HepG2 (cell line): ENCODE measurements around the gene SNRNP25.

Experiments used
- CCDC6 ChIP-seq: sonication (generic); formaldehyde crosslinking; IDR thresholded peaks from 2 replicates; pipeline ENCODE4 v1.8.1; 2022; ENCODE audit warnings: mild to moderate bottlenecking, missing genetic modification reagents, moderate library complexity
- MIXL1 ChIP-seq: IDR thresholded peaks from 2 replicates; pipeline ENCODE4 v1.6.1; 2016
- NFE2 ChIP-seq: sonication (generic); formaldehyde crosslinking; IDR thresholded peaks from 2 replicates; pipeline ENCODE4 v1.4.0; 2020; ENCODE audit warnings: missing genetic modification reagents
- PAXIP1 ChIP-seq: sonication (generic); formaldehyde crosslinking; conservative IDR thresholded peaks from 2 replicates; pipeline ENCODE4 v1.4.0; 2020; ENCODE audit warnings: mild to moderate bottlenecking, missing genetic modification reagents, moderate library complexity
- POLR2A ChIP-seq, 2 experiments: IDR thresholded peaks; 2 replicates each; pipeline ENCODE4 v1.6.1; 2011; ENCODE audit warnings: low read depth in 2 of 2, low read length in 2 of 2, mild to moderate bottlenecking in 1 of 2, moderate library complexity in 1 of 2; ENCODE audit not compliant: insufficient read depth in 1 of 2
- RELA ChIP-seq: sonication (generic); formaldehyde crosslinking; IDR thresholded peaks from 2 replicates; pipeline ENCODE4 v1.4.0; 2020; ENCODE audit warnings: missing genetic modification reagents
- TGIF2 ChIP-seq: IDR thresholded peaks from 2 replicates; pipeline ENCODE4 v1.6.1; 2016; ENCODE audit warnings: control low read depth, missing compliant biosample characterization
- ZFP36 ChIP-seq: fragments of 150-350 bp; IDR thresholded peaks from 2 replicates; pipeline ENCODE4 v1.6.1; 2018; ENCODE audit warnings: borderline replicate concordance, low read length, low read depth; ENCODE audit not compliant: partially characterized antibody
- ZNF24 ChIP-seq: fragments of 450-650 bp; IDR thresholded peaks from 2 replicates; pipeline ENCODE4 v1.6.1; 2017; ENCODE audit warnings: antibody characterized with exemption, mild to moderate bottlenecking
- ZNF354B ChIP-seq: sonication (generic); formaldehyde crosslinking; IDR thresholded peaks from 2 replicates; pipeline ENCODE4 v1.8.0; 2022; ENCODE audit warnings: mild to moderate bottlenecking, missing genetic modification reagents
- ZNF784 ChIP-seq: sonication (generic); formaldehyde crosslinking; IDR thresholded peaks from 2 replicates; pipeline ENCODE4 v1.5.1; 2020; ENCODE audit warnings: missing genetic modification reagents, mild to moderate bottlenecking, borderline replicate concordance
- TF ChIP-seq, protein P1 (sequence below): sonication (generic); formaldehyde crosslinking; IDR thresholded peaks from 2 replicates; pipeline ENCODE4 v1.5.0; 2020; ENCODE audit warnings: mild to moderate bottlenecking, missing genetic modification reagents, moderate library complexity
- TF ChIP-seq, protein P2 (sequence below): IDR thresholded peaks from 2 replicates; pipeline ENCODE4 v1.6.1; 2016; ENCODE audit warnings: low read depth, control low read depth

GRCh38 chr16:71210-71539 lies 17.5 kb downstream of the SNRNP25 start:
- TF ChIP-seq, protein P1, sequence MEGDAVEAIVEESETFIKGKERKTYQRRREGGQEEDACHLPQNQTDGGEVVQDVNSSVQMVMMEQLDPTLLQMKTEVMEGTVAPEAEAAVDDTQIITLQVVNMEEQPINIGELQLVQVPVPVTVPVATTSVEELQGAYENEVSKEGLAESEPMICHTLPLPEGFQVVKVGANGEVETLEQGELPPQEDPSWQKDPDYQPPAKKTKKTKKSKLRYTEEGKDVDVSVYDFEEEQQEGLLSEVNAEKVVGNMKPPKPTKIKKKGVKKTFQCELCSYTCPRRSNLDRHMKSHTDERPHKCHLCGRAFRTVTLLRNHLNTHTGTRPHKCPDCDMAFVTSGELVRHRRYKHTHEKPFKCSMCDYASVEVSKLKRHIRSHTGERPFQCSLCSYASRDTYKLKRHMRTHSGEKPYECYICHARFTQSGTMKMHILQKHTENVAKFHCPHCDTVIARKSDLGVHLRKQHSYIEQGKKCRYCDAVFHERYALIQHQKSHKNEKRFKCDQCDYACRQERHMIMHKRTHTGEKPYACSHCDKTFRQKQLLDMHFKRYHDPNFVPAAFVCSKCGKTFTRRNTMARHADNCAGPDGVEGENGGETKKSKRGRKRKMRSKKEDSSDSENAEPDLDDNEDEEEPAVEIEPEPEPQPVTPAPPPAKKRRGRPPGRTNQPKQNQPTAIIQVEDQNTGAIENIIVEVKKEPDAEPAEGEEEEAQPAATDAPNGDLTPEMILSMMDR (CRISPR knock-in tag) = no peak
- TF ChIP-seq ZNF24 (no peak), MIXL1 (no peak), PAXIP1 (CRISPR knock-in tag) (no peak), ZNF354B (CRISPR knock-in tag) (no peak), RELA (CRISPR knock-in tag) (no peak), NFE2 (CRISPR knock-in tag) (no peak), ZNF784 (CRISPR knock-in tag) (no peak), CCDC6 (CRISPR knock-in tag) (no peak), ZFP36 (no peak), POLR2A (IDR thresholded peaks at IDR 0.05; ENCODE audit: insufficient read depth in 1 of 2, low read depth in 2 of 2, low read length in 2 of 2) (no peak), TGIF2 (no peak)
- TF ChIP-seq, protein P2, sequence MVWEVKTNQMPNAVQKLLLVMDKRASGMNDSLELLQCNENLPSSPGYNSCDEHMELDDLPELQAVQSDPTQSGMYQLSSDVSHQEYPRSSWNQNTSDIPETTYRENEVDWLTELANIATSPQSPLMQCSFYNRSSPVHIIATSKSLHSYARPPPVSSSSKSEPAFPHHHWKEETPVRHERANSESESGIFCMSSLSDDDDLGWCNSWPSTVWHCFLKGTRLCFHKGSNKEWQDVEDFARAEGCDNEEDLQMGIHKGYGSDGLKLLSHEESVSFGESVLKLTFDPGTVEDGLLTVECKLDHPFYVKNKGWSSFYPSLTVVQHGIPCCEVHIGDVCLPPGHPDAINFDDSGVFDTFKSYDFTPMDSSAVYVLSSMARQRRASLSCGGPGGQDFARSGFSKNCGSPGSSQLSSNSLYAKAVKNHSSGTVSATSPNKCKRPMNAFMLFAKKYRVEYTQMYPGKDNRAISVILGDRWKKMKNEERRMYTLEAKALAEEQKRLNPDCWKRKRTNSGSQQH (CRISPR knock-in tag) = no peak
